ENCODE measurements around the gene RBMS3.
A peak's percentile ranks its signal among the peaks of the same experiment; 100 is the strongest.
"Not testable (repeated sequence)": the region's sequence is repeated elsewhere in the genome, so short reads cannot be mapped to it uniquely, and the experiment has no call there.

Gene RBMS3

GRCh38 chr3:29481969-29482767 is 201.3 kb downstream of the RBMS3 start:
- DNase-seq (ENCODE audit: low spot score), result no peak

GRCh38 chr3:29484633-29485032 is 203.8 kb downstream of the RBMS3 start:
- no peak for DNase-seq (ENCODE audit: low spot score)

DNA sequence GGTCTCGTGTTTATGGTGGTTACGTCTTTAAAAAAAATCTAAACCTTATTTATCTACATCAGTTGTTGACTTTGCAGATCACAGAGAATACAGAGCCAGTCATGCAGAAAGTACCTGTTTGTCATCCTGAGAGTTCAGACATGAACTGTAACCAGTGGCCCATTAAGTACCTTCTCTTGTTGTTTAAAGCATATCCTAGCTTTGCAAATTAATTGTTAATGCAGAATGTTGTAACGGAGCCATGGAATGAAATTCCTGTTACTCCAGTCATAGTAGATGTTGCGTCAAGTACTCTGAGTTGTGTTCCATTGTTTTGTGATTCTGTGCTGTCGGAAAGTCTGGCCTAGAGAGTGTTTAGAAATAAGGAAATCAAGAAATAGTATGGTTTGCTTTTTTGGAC is 205.2 kb downstream of the RBMS3 start:
- DNase-seq (ENCODE audit: low spot score), result no peak

DNA sequence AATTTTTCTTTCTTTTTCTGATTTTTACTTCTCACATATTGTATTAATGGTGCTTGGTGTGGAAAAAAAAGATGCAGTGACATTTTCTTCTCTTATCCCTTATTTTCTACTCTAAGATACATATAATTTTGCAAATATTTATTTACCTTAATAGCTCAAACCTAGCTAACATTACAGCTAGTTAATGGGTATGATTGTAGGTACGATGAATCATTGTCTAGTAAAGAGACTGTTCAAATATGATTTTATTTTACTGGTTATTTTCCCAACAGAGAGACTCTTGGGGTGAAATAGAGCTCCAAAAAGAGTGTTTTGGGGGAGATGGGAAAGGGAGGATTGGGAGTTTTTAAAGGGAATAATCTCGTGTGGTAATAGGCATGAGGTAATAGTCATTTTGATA is 206.0 kb downstream of the RBMS3 start:
- no peak for DNase-seq (ENCODE audit: low spot score)

GRCh38 chr3:29488922-29489321 is 208.1 kb downstream of the RBMS3 start:
- no peak for DNase-seq (ENCODE audit: low spot score)

GRCh38 chr3:29493109-29493508 is 212.2 kb downstream of the RBMS3 start:
- no peak for DNase-seq (ENCODE audit: low spot score)

DNA sequence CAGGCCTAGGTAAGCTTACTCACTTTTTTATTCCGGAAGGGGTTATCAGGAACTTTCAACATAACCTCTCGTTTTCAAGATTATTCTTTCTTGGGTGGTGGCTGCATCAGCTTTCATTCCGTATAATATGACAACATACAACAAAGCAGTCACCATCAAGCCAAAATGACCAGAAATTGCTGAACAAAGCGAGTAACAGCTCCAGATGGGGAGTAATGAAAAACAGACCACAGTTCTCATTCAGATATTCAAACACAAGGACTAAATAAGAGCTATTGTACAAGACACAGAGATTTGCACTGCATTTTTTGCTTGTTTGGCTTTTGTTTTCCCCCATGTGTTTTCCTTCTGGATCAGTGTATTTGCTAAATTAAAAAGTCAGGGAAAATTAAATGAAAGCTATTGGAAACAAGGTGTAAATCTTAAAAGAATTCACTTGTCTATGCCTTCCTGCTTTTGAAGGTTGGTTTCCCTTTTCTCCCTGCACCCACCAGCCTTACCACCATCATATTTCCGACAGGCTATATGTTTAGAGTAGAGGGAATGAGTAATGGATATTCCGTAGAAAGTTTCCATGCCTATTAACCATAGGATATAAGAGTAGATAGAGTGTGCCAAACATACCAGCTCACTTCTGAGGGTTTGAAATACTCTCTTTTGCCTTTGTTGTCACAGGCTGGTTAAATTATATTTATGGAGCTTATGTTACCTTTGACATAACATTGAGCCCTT is 213.6 kb downstream of the RBMS3 start:
- no peak for DNase-seq (ENCODE audit: low spot score)

- no peak for DNase-seq (ENCODE audit: low spot score)
Measured at GRCh38 chr3:29497282-29497681, 216.4 kb downstream of the RBMS3 start.

GRCh38 chr3:29502771-29503170 is 221.9 kb downstream of the RBMS3 start:
- DNase-seq (ENCODE audit: low spot score), result no peak

GRCh38 chr3:29503314-29503713 is 222.4 kb downstream of the RBMS3 start:
- DNase-seq (ENCODE audit: low spot score), result no peak

GRCh38 chr3:29503958-29504357 is 223.1 kb downstream of the RBMS3 start:
- no peak for DNase-seq (ENCODE audit: low spot score)

DNA sequence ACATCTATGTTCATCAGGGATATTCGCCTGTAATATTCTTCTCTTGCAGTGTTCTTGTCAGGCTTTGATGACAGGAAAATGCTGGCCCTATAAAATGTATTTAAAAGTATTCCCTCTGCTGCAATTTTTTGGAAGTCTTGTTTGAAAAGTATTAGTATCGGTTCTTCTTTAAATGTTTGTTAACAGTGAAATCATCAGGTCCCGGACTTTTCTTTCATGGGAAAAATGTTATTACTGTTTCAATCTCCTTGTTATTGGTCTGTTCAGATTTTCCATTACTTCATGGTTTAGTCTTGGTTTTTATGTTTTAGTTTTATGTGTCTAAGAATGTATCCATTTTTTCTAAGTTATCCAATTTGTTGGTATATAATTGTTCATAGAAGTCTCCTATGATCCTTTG is 225.6 kb downstream of the RBMS3 start:
- DNase-seq (ENCODE audit: low spot score), result no peak

GRCh38 chr3:29511701-29512100 is 230.8 kb downstream of the RBMS3 start:
- no peak for DNase-seq (ENCODE audit: low spot score)

DNA sequence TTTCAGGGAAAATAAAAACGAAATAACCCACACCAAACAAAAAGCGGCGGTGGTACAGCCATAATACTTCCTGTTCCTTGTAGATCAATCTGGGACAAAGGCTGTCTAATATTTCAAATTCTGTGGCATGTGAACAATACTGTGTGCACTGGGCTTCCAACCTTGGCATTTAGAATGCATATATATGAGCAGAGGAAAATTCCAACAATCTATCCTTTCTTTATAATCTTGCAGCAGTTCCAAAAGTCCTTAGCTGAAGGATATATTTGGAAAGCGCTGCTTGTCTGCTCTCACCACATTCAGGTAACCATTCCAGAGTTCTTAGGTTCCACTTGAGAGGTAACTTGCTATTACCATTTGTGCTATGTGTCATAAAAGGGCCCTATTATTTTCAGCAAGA is 231.8 kb downstream of the RBMS3 start:
- DNase-seq (ENCODE audit: low spot score), result no peak

DNA sequence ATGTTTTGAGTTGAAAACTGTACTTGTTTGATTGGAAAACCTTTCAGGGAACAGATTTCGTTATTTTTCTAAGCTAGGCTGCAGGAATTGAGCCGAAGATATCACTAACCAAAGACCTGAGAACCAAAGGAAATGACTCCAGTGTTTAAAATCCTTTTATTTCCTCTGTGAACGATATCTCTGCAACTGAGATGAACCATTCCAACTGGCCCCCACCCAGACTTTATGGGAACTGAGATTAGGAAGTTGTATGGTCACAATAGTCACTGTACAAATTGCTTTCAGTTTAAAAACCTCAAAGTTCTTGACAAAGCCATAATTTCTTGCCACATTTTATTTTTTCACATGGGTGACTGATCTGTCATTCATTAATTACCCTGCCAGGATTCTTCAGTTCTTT is 232.4 kb downstream of the RBMS3 start:
- DNase-seq (ENCODE audit: low spot score), result no peak

- no peak for DNase-seq (ENCODE audit: low spot score)
Measured at GRCh38 chr3:29514170-29514569, 233.3 kb downstream of the RBMS3 start.

- no peak for DNase-seq (ENCODE audit: low spot score)
Measured at GRCh38 chr3:29514912-29515311, 234.0 kb downstream of the RBMS3 start.

DNA sequence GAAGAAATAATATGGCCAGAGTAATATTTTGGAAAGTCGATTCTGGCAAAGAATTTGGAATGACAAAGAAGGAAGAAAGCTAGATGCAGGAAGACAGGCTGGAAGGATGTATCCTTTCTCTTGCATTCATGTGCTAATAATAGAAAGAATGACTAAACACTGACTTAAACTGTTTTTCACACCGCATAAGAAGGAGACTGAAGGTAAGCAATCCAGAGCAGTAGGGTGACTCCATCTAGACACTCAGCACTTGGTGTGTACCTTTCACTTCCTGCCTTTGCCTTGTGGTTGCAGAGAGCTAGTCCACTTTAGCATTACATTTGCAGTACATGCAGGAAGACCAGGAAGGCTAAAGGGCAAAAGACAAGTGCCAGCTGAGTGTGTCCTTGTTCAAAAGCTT is 234.6 kb downstream of the RBMS3 start:
- DNase-seq (ENCODE audit: low spot score), result peak; percentile 4

GRCh38 chr3:29516164-29516563 is 235.3 kb downstream of the RBMS3 start:
- no peak for DNase-seq (ENCODE audit: low spot score)

- DNase-seq (ENCODE audit: low spot score), result no peak
Measured at GRCh38 chr3:29520764-29521163, 239.9 kb downstream of the RBMS3 start.

DNA sequence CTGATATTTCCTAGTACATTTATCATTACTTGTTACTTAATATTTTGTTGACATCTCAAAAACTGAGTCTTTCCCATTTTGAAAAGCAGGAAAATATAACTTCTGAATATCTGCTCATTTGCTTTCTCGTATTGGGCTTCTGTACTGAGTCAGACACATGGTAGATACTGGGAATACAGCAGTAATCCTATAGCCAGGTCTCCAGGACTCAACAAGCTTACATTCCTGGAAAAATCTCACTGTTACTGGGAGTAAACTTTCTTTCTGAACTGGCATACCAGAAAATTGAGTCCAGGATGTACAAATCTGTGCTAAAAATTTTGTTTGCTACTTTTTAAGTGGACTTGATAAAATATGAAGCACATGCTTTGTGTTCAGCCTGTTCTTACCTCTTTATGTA is 240.4 kb downstream of the RBMS3 start:
- DNase-seq (ENCODE audit: low spot score), result no peak

DNA sequence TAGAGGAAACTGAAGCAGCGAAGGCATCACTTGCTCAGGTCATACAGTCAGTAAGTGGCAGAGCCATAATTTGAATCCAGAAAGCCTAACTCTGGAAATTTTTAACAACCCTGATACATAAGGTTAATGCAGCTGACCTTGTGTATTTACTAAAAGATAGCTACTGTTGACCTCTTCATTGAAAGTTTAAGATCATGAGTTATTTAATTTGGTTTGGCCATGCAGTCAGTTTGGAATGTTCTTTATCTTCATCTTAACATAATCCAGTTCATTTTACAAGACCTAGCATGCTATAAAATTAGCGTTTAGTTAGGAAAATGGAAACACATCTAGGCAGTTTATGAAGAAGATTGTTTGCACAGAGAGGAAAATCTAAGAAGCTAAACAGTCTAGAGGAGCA is 240.9 kb downstream of the RBMS3 start:
- no peak for DNase-seq (ENCODE audit: low spot score)

- DNase-seq (ENCODE audit: low spot score), result not testable (repeated sequence)
Measured at GRCh38 chr3:29524433-29524832, 243.6 kb downstream of the RBMS3 start.

Data from RKO (cell line).